ENCODE data around the gene FXYD6. TPM values are rescaled to one million over a fixed set of nuclear protein-coding genes. Genes with fewer than 3 reads are reported as not detected.

The FXYD6 gene
- total RNA-seq, 1 experiment from 2014 or later, result 0.54 TPM

- intact Hi-C loops (cut with micrococcal nuclease; ENCODE audit: unreplicated experiment), result loop anchor here (5.0 kb wide), 1 partner anchor 231 kb away; no protein-coding TSS in a partner anchor
- no peaks in the 10 kb centered on the region for H3K36me3 ChIP-seq (ENCODE audit: control insufficient read depth, insufficient read depth, low read length)
- ChIA-PET POLR2A (no interaction called here), CTCF (interaction anchor here (0.6 to 1.0 kb wide), 3 partner anchors 13 to 233 kb away, joined by 3 to 4 read pairs (median 4); no protein-coding TSS in a partner anchor)
- H3K27ac ChIP-seq (ENCODE audit: low read length), result no peak overlapping the region
- in situ Hi-C loops (cut with HindIII; ENCODE audit: low pct_unique_long_range_greater_than_20kb, low sequenced_read_pairs), result loop anchor here (25.0 kb wide), 1 partner anchor 384 kb away; no protein-coding TSS in a partner anchor
- H3K9me3 ChIP-seq (ENCODE audit: control insufficient read depth, insufficient read depth, low read depth, low read length), result no peaks in the 10 kb centered on the region
- ATAC-seq (no peak), DNase-seq (ENCODE audit: low read depth, low spot score) (no peak)
- H3K4me1 ChIP-seq (ENCODE audit: control insufficient read depth, insufficient read depth, low read length), result peaks cover 13% of the 10 kb centered on the region
- TF ChIP-seq SIN3A (IDR thresholded peaks at IDR 0.05; ENCODE audit: borderline replicate concordance, insufficient read depth, low read depth, low read length) (no peak), TCF7L2 (IDR thresholded peaks at IDR 0.05; ENCODE audit: low read depth, low read length) (no peak), REST (IDR thresholded peaks at IDR 0.05; ENCODE audit: insufficient read depth in 1 of 2, low read depth in 2 of 2, low read length in 1 of 2) (no peak), POLR2AphosphoS5 (IDR thresholded peaks at IDR 0.05; ENCODE audit: low read depth, low read length) (no peak)
- no TSS peak for BruUV-seq (replicated peaks)
- peaks cover 2% of the 10 kb centered on the region; the same call in 1 of the 2 replicates for H3K27me3 ChIP-seq (ENCODE audit: control insufficient read depth, insufficient read depth, low read length)
- H3K4me3 ChIP-seq (ENCODE audit: low read depth in 2 of 2, low read length in 2 of 2), result no peak overlapping the region
These were observed 55.0 kb downstream of the FXYD6 start for GRCh38 chr11:117821431-117821830.

- no TSS peak for BruUV-seq (replicated peaks)
- no peak for TF ChIP-seq SIN3A (IDR thresholded peaks at IDR 0.05; ENCODE audit: borderline replicate concordance, insufficient read depth, low read depth, low read length)
- TF ChIP-seq CTCF (IDR thresholded peaks at IDR 0.05), result no peak
- TF ChIP-seq TCF7L2 (IDR thresholded peaks at IDR 0.05; ENCODE audit: low read depth, low read length), result no peak
- no peak for TF ChIP-seq POLR2AphosphoS5 (IDR thresholded peaks at IDR 0.05; ENCODE audit: low read depth, low read length)
- no peak for TF ChIP-seq REST (IDR thresholded peaks at IDR 0.05; ENCODE audit: insufficient read depth in 1 of 2, low read depth in 2 of 2, low read length in 1 of 2)
- Histone ChIP-seq H3K27me3 (ENCODE audit: control insufficient read depth, insufficient read depth, low read length) (no peaks in the 10 kb centered on the region; the same call in 1 of the 2 replicates), H3K4me1 (ENCODE audit: control insufficient read depth, insufficient read depth, low read length) (peaks cover 20% of the 10 kb centered on the region), H3K27ac (ENCODE audit: low read length) (no peak overlapping the region), H3K4me3 (ENCODE audit: low read depth in 2 of 2, low read length in 2 of 2) (no peak overlapping the region), H3K36me3 (ENCODE audit: control insufficient read depth, insufficient read depth, low read length) (no peaks in the 10 kb centered on the region), H3K9me3 (ENCODE audit: control insufficient read depth, insufficient read depth, low read depth, low read length) (no peaks in the 10 kb centered on the region)
- POLR2A ChIA-PET, result no interaction called here
- no peak for DNase-seq (ENCODE audit: low read depth, low spot score)
- in situ Hi-C loops (cut with HindIII; ENCODE audit: low pct_unique_long_range_greater_than_20kb, low sequenced_read_pairs), result loop anchor here (25.0 kb wide), 1 partner anchor 383 kb away; no protein-coding TSS in a partner anchor
- intact Hi-C loops (cut with micrococcal nuclease; ENCODE audit: unreplicated experiment), result loop anchor here (5.0 kb wide), 1 partner anchor 232 kb away; no protein-coding TSS in a partner anchor
- no peak for ATAC-seq
- CTCF ChIA-PET, result interaction anchor here (1.0 kb wide), 1 partner anchor 12 kb away, joined by 4 read pairs; no protein-coding TSS in a partner anchor
These were observed 55.9 kb downstream of the FXYD6 start for GRCh38 chr11:117820516-117820915.

All from Panc1 (cell line).